ENCODE measurements around the gene BCR.

Gene BCR

DNA sequence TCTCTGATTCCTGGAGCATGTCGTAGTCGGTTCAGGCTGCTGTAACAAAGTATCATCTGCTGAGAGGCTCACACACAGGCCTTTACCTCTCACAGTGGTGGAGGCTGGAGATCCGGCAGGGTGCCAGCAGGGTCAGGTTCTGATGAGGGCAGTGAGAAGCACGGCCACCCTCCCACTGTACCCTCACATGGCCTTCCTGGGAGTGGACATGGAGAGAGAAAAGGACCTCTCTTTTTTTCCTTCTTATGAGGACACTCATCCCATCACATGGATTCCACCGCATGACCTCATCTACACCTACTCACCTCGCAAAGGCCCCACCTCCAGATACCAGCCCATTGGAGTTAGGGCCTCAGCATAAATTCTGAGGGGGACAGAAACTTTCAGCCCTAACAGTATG is 99.5 kb downstream of the BCR start:
- Histone ChIP-seq H4K8ac (ENCODE audit: low read depth, low read length) (no peak overlapping the region), H2BK12ac (ENCODE audit: low read length) (no peak overlapping the region), H3K23ac (ENCODE audit: low read length) (no peak overlapping the region), H3K9me3 (ENCODE audit: insufficient read depth, low read depth, low read length) (peaks cover 2% of the 10 kb centered on the region), H4K91ac (ENCODE audit: low read depth, low read length) (no peak overlapping the region), H3K79me2 (ENCODE audit: control insufficient read depth, insufficient read depth, low read length, poor library complexity) (no peaks in the 10 kb centered on the region), H2AFZ (ENCODE audit: insufficient read depth, low read length, poor library complexity) (no peak overlapping the region), H3K4me1 (ENCODE audit: control insufficient read depth in 1 of 2, insufficient read depth in 2 of 2, low read length in 2 of 2) (no peaks in the 10 kb centered on the region), H3K4ac (ENCODE audit: low read depth, low read length) (no peak overlapping the region), H3K27me3 (ENCODE audit: insufficient read depth, low read length) (no peaks in the 10 kb centered on the region), H2AK5ac (ENCODE audit: low read length) (no peak overlapping the region), H3K4me2 (ENCODE audit: low read length) (no peak overlapping the region), H3K14ac (ENCODE audit: low read length) (no peak overlapping the region), H3K18ac (ENCODE audit: low read length) (no peak overlapping the region), H3K9ac (ENCODE audit: low read length) (no peak overlapping the region), H3K4me3 (ENCODE audit: low read depth, low read length) (no peak overlapping the region), H2BK120ac (ENCODE audit: insufficient read depth, low read length, poor library complexity) (no peak overlapping the region), H3K36me3 (ENCODE audit: control insufficient read depth in 1 of 2, insufficient read depth in 2 of 2, low read length in 2 of 2) (peaks cover 89 to 93% of the 10 kb centered on the region in 2 experiments), H4K12ac (ENCODE audit: low read depth, low read length) (no peak overlapping the region), H2BK5ac (ENCODE audit: low read depth, low read length, poor library complexity) (no peak overlapping the region), H3K79me1 (ENCODE audit: low read length) (no peaks in the 10 kb centered on the region), H3K27ac (ENCODE audit: low read depth, low read length) (no peak overlapping the region)
- WGBS (ENCODE audit: extremely low coverage, insufficient coverage, insufficient read length) = no CpG with 5 or more reads among the region's 6 CpGs
- DNase-seq = no peak

- Histone ChIP-seq H3K9ac (ENCODE audit: low read length) (no peak overlapping the region), H3K36me3 (ENCODE audit: control insufficient read depth in 1 of 2, insufficient read depth in 2 of 2, low read length in 2 of 2) (peaks cover 89 to 93% of the 10 kb centered on the region in 2 experiments), H3K9me3 (ENCODE audit: insufficient read depth, low read depth, low read length) (peaks cover 2% of the 10 kb centered on the region), H2BK12ac (ENCODE audit: low read length) (no peak overlapping the region), H3K79me1 (ENCODE audit: low read length) (no peaks in the 10 kb centered on the region), H4K8ac (ENCODE audit: low read depth, low read length) (no peak overlapping the region), H3K4me3 (ENCODE audit: low read depth, low read length) (no peak overlapping the region), H2BK5ac (ENCODE audit: low read depth, low read length, poor library complexity) (no peak overlapping the region), H3K23ac (ENCODE audit: low read length) (no peak overlapping the region), H3K18ac (ENCODE audit: low read length) (no peak overlapping the region), H4K91ac (ENCODE audit: low read depth, low read length) (no peak overlapping the region), H2AK5ac (ENCODE audit: low read length) (no peak overlapping the region), H4K12ac (ENCODE audit: low read depth, low read length) (no peak overlapping the region), H3K27ac (ENCODE audit: low read depth, low read length) (no peak overlapping the region), H2AFZ (ENCODE audit: insufficient read depth, low read length, poor library complexity) (no peak overlapping the region), H3K4ac (ENCODE audit: low read depth, low read length) (no peak overlapping the region), H3K4me2 (ENCODE audit: low read length) (no peak overlapping the region), H3K4me1 (ENCODE audit: control insufficient read depth in 1 of 2, insufficient read depth in 2 of 2, low read length in 2 of 2) (no peaks in the 10 kb centered on the region), H3K27me3 (ENCODE audit: insufficient read depth, low read length) (no peaks in the 10 kb centered on the region), H3K14ac (ENCODE audit: low read length) (no peak overlapping the region), H2BK120ac (ENCODE audit: insufficient read depth, low read length, poor library complexity) (no peak overlapping the region), H3K79me2 (ENCODE audit: control insufficient read depth, insufficient read depth, low read length, poor library complexity) (no peaks in the 10 kb centered on the region)
- WGBS (ENCODE audit: extremely low coverage, insufficient coverage, insufficient read length) = no CpG with 5 or more reads among the region's 13 CpGs
- DNase-seq = no peak
These were observed 100.2 kb downstream of the BCR start for GRCh38 chr22:23280356-23281052.

DNA sequence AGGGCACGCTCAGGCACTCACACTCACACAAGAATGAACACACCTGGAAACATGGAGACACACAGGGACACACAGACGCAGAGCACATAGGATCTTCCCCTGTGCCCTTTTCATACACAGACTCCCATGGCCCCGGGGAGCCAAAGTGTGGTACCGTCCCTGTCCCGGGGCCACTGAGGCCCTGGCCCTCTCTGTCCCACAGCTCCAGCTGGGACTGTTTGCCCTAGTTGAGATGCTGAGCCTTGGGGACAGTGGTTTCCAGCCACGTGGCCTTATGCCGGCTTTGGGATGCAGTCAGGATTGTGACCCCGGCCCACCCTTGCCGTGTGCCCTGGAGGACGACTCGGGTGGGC is 100.7 kb downstream of the BCR start:
- no CpG with 5 or more reads among the region's 11 CpGs for WGBS (ENCODE audit: extremely low coverage, insufficient coverage, insufficient read length)
- no peak overlapping the region for H4K91ac ChIP-seq (ENCODE audit: low read depth, low read length)

DNA sequence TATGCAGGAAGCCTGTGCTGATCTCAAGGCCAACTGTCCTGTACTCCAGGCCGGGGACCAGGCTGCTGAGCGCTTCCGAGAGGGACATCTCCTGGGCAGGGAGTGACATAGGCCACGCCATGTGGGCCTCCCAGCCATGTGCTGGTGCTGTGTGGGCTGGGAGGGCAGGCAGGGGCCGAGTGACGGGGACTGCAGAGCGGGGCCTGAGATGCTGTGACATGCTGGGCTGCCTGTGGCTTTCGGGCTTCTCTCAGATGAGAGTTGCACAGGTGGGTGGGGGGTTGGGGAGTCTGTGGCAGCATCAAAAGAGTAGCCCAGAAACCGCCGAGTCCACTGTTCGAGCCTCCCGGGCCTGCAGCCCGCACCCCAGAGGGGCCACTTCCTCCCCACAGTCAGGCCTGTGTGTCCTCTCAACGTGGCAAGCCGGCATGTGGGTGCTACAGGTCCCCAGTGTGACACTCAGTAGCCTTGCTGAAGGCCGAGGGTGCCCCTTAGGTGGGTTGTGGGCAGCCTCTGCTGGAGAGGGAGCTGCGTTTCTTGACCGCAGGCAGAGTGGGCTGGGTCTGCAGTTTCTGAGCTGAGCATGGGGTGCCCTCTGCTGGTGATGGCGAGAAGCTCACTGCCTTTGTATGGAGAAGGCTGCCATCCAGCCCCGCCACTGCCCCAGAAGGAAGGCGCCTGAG is 101.2 kb downstream of the BCR start:
- Histone ChIP-seq H4K91ac (ENCODE audit: low read depth, low read length) (no peak overlapping the region), H2AFZ (ENCODE audit: insufficient read depth, low read length, poor library complexity) (no peak overlapping the region), H3K36me3 (ENCODE audit: control insufficient read depth in 1 of 2, insufficient read depth in 2 of 2, low read length in 2 of 2) (peaks cover 91 to 96% of the 10 kb centered on the region in 2 experiments), H3K4me1 (ENCODE audit: control insufficient read depth in 1 of 2, insufficient read depth in 2 of 2, low read length in 2 of 2) (no peaks in the 10 kb centered on the region), H3K27me3 (ENCODE audit: insufficient read depth, low read length) (no peaks in the 10 kb centered on the region), H3K79me2 (ENCODE audit: control insufficient read depth, insufficient read depth, low read length, poor library complexity) (no peaks in the 10 kb centered on the region), H3K27ac (ENCODE audit: low read depth, low read length) (no peak overlapping the region), H2BK5ac (ENCODE audit: low read depth, low read length, poor library complexity) (no peak overlapping the region), H3K4ac (ENCODE audit: low read depth, low read length) (no peak overlapping the region), H3K14ac (ENCODE audit: low read length) (no peak overlapping the region), H2AK5ac (ENCODE audit: low read length) (no peak overlapping the region), H2BK12ac (ENCODE audit: low read length) (no peak overlapping the region), H3K9me3 (ENCODE audit: insufficient read depth, low read depth, low read length) (peaks cover 2% of the 10 kb centered on the region), H4K8ac (ENCODE audit: low read depth, low read length) (no peak overlapping the region), H3K4me2 (ENCODE audit: low read length) (no peak overlapping the region), H3K18ac (ENCODE audit: low read length) (no peak overlapping the region), H3K79me1 (ENCODE audit: low read length) (no peaks in the 10 kb centered on the region), H2BK120ac (ENCODE audit: insufficient read depth, low read length, poor library complexity) (no peak overlapping the region), H3K23ac (ENCODE audit: low read length) (no peak overlapping the region), H4K12ac (ENCODE audit: low read depth, low read length) (no peak overlapping the region), H3K4me3 (ENCODE audit: low read depth, low read length) (no peak overlapping the region), H3K9ac (ENCODE audit: low read length) (no peak overlapping the region)
- DNase-seq = peak; percentile 60 to 86
- WGBS (ENCODE audit: extremely low coverage, insufficient coverage, insufficient read length) = no CpG with 5 or more reads among the region's 21 CpGs

More for the DNA sequence above, 100.7 kb downstream of the BCR start:
- peaks cover 89 to 93% of the 10 kb centered on the region in 2 experiments for H3K36me3 ChIP-seq (ENCODE audit: control insufficient read depth in 1 of 2, insufficient read depth in 2 of 2, low read length in 2 of 2)
- H3K4me1 ChIP-seq (ENCODE audit: control insufficient read depth in 1 of 2, insufficient read depth in 2 of 2, low read length in 2 of 2) = no peaks in the 10 kb centered on the region
- no peak overlapping the region for H2AFZ ChIP-seq (ENCODE audit: insufficient read depth, low read length, poor library complexity)
- no peak overlapping the region for H2BK5ac ChIP-seq (ENCODE audit: low read depth, low read length, poor library complexity)
- H3K9me3 ChIP-seq (ENCODE audit: insufficient read depth, low read depth, low read length) = peaks cover 2% of the 10 kb centered on the region
- no peak overlapping the region for H3K4me2 ChIP-seq (ENCODE audit: low read length)
- no peak overlapping the region for H3K4ac ChIP-seq (ENCODE audit: low read depth, low read length)
- H2BK120ac ChIP-seq (ENCODE audit: insufficient read depth, low read length, poor library complexity) = no peak overlapping the region
- no peaks in the 10 kb centered on the region for H3K27me3 ChIP-seq (ENCODE audit: insufficient read depth, low read length)
- no peak overlapping the region for H2BK12ac ChIP-seq (ENCODE audit: low read length)
- H3K4me3 ChIP-seq (ENCODE audit: low read depth, low read length) = no peak overlapping the region
- H4K12ac ChIP-seq (ENCODE audit: low read depth, low read length) = no peak overlapping the region
- H3K27ac ChIP-seq (ENCODE audit: low read depth, low read length) = no peak overlapping the region
- no peak overlapping the region for H3K18ac ChIP-seq (ENCODE audit: low read length)
- H3K23ac ChIP-seq (ENCODE audit: low read length) = no peak overlapping the region
- no peak overlapping the region for H3K9ac ChIP-seq (ENCODE audit: low read length)
- no peak overlapping the region for H4K8ac ChIP-seq (ENCODE audit: low read depth, low read length)
- DNase-seq = no peak
- H3K14ac ChIP-seq (ENCODE audit: low read length) = no peak overlapping the region
- no peak overlapping the region for H2AK5ac ChIP-seq (ENCODE audit: low read length)
- no peaks in the 10 kb centered on the region for H3K79me2 ChIP-seq (ENCODE audit: control insufficient read depth, insufficient read depth, low read length, poor library complexity)
- no peaks in the 10 kb centered on the region for H3K79me1 ChIP-seq (ENCODE audit: low read length)

Measured in trophoblast cell (in vitro differentiated cells and primary cell).